ENCODE measurements around the gene ZIC4. TPM values are rescaled to one million over a fixed set of nuclear protein-coding genes. Genes with fewer than 3 reads are reported as not detected.
A peak's percentile ranks its signal among the peaks of the same experiment; 100 is the strongest.

Gene ZIC4
- total RNA-seq (not detected in 2 replicates), polyA plus RNA-seq (not detected in 2 replicates), polyA minus RNA-seq (ENCODE audit: low replicate concordance) (not detected in 2 replicates)
- 0.07 TPM in 1 of 2 replicates, not detected in the other for polyA plus RNA-seq (2012)

DNA sequence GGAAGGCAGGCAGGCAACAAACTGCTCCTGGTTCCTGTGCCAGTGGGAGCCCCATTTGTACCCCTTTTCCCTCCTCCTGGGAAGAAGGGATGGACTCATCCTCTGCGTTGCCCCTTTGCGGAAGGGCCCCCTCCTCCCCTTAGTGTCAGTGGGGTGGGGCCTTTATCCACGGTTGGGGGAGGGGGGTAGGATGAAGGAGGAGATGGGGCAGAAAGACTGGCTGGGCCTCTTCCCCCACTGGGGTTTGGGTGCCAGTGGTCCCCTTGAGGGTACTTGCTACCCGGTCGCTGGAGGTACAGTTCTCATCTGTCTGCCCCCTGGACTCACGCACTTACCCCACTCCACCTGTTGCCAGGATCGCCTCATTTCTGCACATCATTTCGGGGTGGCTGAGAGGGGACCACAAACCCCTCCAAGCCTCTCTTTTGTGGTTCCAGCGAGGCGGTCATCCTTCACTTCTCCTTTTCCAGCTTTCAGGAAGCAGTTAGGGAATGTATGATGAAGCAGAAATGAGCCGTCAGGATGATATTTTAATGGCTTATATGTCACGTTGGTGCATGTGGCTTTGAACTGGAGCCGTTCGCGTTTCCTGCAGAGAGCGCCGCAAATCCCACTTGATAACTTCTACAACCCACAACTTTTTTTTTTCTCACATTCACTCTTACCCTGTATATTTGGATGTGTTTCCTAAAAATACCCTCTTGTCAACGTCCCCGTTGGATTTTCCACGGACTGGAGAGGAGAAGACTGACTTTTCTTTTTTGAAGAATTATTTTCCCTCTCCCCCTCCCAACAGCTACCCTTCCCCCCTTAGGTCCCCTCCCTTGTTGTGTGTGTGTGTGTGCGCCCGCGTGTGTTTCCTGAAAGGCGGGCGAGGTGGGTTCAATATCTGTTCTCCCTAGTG lies at the start of gene ZIC4:
TSS of gene ZIC4 (minus strand) at position 516 of the 904 bp plus-strand sequence. CDS start 3,746 bp downstream, outside the sequence.
- Histone ChIP-seq H3K9ac (ENCODE audit: insufficient read depth, low read length) (no peak within 1 kb of the TSS), H3K27me3 (ENCODE audit: control insufficient read depth, insufficient read depth, low read length) (peaks cover 75% of the 10 kb centered on the region), H2AFZ (ENCODE audit: low read length) (no peak within 1 kb of the TSS), H3K4me3 (replicated peaks in 1 of 4; ENCODE audit: control extremely low read depth in 1 of 4, insufficient read depth in 1 of 4, low read depth in 3 of 4, low read length in 4 of 4) (no peak within 1 kb of the TSS), H3K79me2 (ENCODE audit: control insufficient read depth, insufficient read depth, low read length) (no peaks in the 10 kb centered on the region), H3K9me3 (ENCODE audit: control insufficient read depth, insufficient read depth, low read depth, low read length) (no peaks in the 10 kb centered on the region), H4K20me1 (ENCODE audit: control insufficient read depth, extremely low read depth, insufficient read depth, low read length) (peaks cover 2% of the 10 kb centered on the region), H3K27ac (ENCODE audit: insufficient read depth, low read length) (no peak within 1 kb of the TSS), H3K36me3 (ENCODE audit: control insufficient read depth, insufficient read depth, low read length) (no peaks in the 10 kb centered on the region), H3K4me2 (ENCODE audit: extremely low read depth, insufficient read depth, low read length) (no peak within 1 kb of the TSS), H3K4me1 (ENCODE audit: control insufficient read depth, extremely low read depth, insufficient read depth, low read length) (peaks cover 4% of the 10 kb centered on the region)
- TF ChIP-seq, protein P1, sequence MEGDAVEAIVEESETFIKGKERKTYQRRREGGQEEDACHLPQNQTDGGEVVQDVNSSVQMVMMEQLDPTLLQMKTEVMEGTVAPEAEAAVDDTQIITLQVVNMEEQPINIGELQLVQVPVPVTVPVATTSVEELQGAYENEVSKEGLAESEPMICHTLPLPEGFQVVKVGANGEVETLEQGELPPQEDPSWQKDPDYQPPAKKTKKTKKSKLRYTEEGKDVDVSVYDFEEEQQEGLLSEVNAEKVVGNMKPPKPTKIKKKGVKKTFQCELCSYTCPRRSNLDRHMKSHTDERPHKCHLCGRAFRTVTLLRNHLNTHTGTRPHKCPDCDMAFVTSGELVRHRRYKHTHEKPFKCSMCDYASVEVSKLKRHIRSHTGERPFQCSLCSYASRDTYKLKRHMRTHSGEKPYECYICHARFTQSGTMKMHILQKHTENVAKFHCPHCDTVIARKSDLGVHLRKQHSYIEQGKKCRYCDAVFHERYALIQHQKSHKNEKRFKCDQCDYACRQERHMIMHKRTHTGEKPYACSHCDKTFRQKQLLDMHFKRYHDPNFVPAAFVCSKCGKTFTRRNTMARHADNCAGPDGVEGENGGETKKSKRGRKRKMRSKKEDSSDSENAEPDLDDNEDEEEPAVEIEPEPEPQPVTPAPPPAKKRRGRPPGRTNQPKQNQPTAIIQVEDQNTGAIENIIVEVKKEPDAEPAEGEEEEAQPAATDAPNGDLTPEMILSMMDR (conservative IDR thresholded peaks at IDR 0.05 in 1 of 2, IDR thresholded peaks at IDR 0.05 in 1 of 2; ENCODE audit: low read depth in 1 of 2, low read length in 2 of 2): no peak
- TF ChIP-seq EZH2 (IDR thresholded peaks at IDR 0.05; ENCODE audit: low read length, missing control alignments): peak; percentile 64
- no peak for DNase-seq (ENCODE audit: low read depth in 2 of 2)

DNA sequence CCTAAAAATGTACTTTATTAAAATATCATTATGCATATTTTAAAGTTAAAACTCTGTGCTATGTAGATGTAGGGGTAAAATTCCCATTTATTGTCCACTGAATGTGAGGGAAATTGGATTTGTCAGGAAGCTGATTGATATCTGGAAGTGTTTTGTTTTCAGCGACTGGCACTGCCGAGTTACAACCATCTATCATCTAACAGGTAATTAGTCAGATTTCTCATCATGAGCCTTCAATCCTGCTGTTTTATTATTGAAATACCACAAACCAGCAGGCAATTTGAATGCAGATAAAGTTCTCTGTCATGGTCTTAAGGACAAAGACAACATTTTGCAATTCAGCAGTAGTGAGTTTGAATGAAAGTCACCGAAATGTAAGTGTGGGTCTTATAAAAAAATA lies 43.3 kb upstream of the ZIC4 start:
- no peak for DNase-seq (ENCODE audit: low read depth in 2 of 2)
- Histone ChIP-seq H3K4me1 (ENCODE audit: control insufficient read depth, extremely low read depth, insufficient read depth, low read length) (no peaks in the 10 kb centered on the region), H3K9me3 (ENCODE audit: control insufficient read depth, insufficient read depth, low read depth, low read length) (no peaks in the 10 kb centered on the region), H3K4me2 (ENCODE audit: extremely low read depth, insufficient read depth, low read length) (no peak overlapping the region), H3K4me3 (replicated peaks in 1 of 4; ENCODE audit: control extremely low read depth in 1 of 4, insufficient read depth in 1 of 4, low read depth in 3 of 4, low read length in 4 of 4) (no peak overlapping the region), H3K36me3 (ENCODE audit: control insufficient read depth, insufficient read depth, low read length) (no peaks in the 10 kb centered on the region), H2AFZ (ENCODE audit: low read length) (no peak overlapping the region), H3K27ac (ENCODE audit: insufficient read depth, low read length) (no peak overlapping the region), H3K9ac (ENCODE audit: insufficient read depth, low read length) (no peak overlapping the region), H4K20me1 (ENCODE audit: control insufficient read depth, extremely low read depth, insufficient read depth, low read length) (no peaks in the 10 kb centered on the region), H3K79me2 (ENCODE audit: control insufficient read depth, insufficient read depth, low read length) (no peaks in the 10 kb centered on the region), H3K27me3 (ENCODE audit: control insufficient read depth, insufficient read depth, low read length) (no peaks in the 10 kb centered on the region)
- no peak for TF ChIP-seq EZH2 (IDR thresholded peaks at IDR 0.05; ENCODE audit: low read length, missing control alignments)
- TF ChIP-seq, protein P1 (conservative IDR thresholded peaks at IDR 0.05 in 1 of 2, IDR thresholded peaks at IDR 0.05 in 1 of 2; ENCODE audit: low read depth in 1 of 2, low read length in 2 of 2): no peak

DNA sequence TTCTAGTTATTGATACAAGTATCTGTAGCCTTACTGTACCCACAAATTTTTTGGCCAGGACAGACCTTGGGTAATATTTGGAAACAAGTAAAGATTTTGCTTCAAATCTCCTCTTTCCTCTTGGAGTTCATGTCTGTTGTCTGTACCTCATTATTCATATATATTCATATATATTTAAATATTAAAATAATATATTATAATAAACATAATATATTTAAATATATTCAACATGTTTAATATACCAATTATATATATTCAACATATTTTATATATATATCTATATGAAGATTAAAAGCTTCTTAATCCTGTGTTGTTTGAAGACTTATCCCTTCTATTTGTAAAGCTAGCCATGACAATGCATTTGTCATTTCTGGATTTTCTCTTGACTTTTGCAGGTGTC lies 40.9 kb upstream of the ZIC4 start:
- no peaks in the 10 kb centered on the region for H3K36me3 ChIP-seq (ENCODE audit: control insufficient read depth, insufficient read depth, low read length)
- no peak for DNase-seq (ENCODE audit: low read depth in 2 of 2)
- no peaks in the 10 kb centered on the region for H4K20me1 ChIP-seq (ENCODE audit: control insufficient read depth, extremely low read depth, insufficient read depth, low read length)
- no peak overlapping the region for H2AFZ ChIP-seq (ENCODE audit: low read length)
- H3K9me3 ChIP-seq (ENCODE audit: control insufficient read depth, insufficient read depth, low read depth, low read length): no peaks in the 10 kb centered on the region
- no peak overlapping the region for H3K4me3 ChIP-seq (replicated peaks in 1 of 4; ENCODE audit: control extremely low read depth in 1 of 4, insufficient read depth in 1 of 4, low read depth in 3 of 4, low read length in 4 of 4)
- H3K9ac ChIP-seq (ENCODE audit: insufficient read depth, low read length): no peak overlapping the region
- no peak overlapping the region for H3K27ac ChIP-seq (ENCODE audit: insufficient read depth, low read length)
- H3K4me2 ChIP-seq (ENCODE audit: extremely low read depth, insufficient read depth, low read length): no peak overlapping the region
- H3K27me3 ChIP-seq (ENCODE audit: control insufficient read depth, insufficient read depth, low read length): no peaks in the 10 kb centered on the region
- no peaks in the 10 kb centered on the region for H3K79me2 ChIP-seq (ENCODE audit: control insufficient read depth, insufficient read depth, low read length)
- no peaks in the 10 kb centered on the region for H3K4me1 ChIP-seq (ENCODE audit: control insufficient read depth, extremely low read depth, insufficient read depth, low read length)
- TF ChIP-seq, protein P1 (conservative IDR thresholded peaks at IDR 0.05 in 1 of 2, IDR thresholded peaks at IDR 0.05 in 1 of 2; ENCODE audit: low read depth in 1 of 2, low read length in 2 of 2): no peak
- no peak for TF ChIP-seq EZH2 (IDR thresholded peaks at IDR 0.05; ENCODE audit: low read length, missing control alignments)
